ENCODE data around the gene SDCCAG8.
A peak's percentile ranks its signal among the peaks of the same experiment; 100 is the strongest.

SDCCAG8 gene

DNA sequence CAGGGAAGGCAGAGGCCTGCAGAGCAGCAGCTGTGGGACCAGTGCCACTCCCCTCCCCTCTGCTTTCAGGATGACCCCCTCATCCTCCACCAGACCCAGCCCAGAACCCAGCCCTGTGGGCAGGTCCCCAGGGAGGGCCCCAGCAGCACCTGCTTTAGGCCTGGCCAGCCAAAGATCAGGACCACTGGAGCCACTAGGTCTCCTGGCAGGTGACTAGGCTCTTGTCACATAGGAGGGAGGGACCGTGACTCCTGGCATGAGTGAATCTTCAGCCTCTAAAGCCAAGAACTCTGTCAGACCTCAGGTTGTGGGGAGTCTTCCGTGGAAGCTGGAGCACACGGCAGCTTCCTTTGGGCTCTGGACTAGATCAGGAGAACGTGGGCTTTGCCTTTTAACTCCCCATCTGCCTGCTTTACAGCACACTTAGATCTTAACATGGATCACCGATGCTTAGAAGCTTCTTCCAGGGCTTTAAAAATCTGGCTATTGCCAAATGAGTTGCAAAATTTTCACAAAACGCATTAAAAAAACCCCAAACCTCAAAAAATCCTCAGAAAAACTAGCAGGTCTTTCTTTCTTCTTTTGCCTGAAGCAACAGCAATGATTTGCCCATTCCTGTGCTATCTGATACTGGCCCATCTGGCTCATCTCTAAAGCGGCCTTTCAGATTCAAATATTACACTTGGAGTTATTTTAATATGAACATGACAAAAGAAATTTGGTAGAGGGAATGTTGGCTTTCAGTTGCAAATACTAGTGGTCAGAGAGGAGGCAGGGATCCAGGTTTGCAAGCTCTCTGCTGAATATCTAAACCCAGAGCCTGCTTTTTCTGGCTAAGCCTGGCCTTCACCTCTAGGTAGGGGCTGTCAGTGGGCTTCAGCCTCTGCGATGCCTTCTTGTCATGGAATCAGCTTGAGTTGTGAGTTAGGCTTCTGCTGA lies 235.2 kb downstream of the SDCCAG8 start:
- peak; percentile 26 for DNase-seq
- Histone ChIP-seq H3K9me3 (no peaks in the 10 kb centered on the region), H3K4me1 (peaks cover 45% of the 10 kb centered on the region), H3K36me3 (no peaks in the 10 kb centered on the region), H3K27me3 (no peaks in the 10 kb centered on the region), H3K4me3 (ENCODE audit: low read depth, low read length) (no peak overlapping the region)
- TF ChIP-seq, protein P1, sequence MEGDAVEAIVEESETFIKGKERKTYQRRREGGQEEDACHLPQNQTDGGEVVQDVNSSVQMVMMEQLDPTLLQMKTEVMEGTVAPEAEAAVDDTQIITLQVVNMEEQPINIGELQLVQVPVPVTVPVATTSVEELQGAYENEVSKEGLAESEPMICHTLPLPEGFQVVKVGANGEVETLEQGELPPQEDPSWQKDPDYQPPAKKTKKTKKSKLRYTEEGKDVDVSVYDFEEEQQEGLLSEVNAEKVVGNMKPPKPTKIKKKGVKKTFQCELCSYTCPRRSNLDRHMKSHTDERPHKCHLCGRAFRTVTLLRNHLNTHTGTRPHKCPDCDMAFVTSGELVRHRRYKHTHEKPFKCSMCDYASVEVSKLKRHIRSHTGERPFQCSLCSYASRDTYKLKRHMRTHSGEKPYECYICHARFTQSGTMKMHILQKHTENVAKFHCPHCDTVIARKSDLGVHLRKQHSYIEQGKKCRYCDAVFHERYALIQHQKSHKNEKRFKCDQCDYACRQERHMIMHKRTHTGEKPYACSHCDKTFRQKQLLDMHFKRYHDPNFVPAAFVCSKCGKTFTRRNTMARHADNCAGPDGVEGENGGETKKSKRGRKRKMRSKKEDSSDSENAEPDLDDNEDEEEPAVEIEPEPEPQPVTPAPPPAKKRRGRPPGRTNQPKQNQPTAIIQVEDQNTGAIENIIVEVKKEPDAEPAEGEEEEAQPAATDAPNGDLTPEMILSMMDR (IDR thresholded peaks at IDR 0.05; ENCODE audit: low read depth, low read length), result no peak

DNA sequence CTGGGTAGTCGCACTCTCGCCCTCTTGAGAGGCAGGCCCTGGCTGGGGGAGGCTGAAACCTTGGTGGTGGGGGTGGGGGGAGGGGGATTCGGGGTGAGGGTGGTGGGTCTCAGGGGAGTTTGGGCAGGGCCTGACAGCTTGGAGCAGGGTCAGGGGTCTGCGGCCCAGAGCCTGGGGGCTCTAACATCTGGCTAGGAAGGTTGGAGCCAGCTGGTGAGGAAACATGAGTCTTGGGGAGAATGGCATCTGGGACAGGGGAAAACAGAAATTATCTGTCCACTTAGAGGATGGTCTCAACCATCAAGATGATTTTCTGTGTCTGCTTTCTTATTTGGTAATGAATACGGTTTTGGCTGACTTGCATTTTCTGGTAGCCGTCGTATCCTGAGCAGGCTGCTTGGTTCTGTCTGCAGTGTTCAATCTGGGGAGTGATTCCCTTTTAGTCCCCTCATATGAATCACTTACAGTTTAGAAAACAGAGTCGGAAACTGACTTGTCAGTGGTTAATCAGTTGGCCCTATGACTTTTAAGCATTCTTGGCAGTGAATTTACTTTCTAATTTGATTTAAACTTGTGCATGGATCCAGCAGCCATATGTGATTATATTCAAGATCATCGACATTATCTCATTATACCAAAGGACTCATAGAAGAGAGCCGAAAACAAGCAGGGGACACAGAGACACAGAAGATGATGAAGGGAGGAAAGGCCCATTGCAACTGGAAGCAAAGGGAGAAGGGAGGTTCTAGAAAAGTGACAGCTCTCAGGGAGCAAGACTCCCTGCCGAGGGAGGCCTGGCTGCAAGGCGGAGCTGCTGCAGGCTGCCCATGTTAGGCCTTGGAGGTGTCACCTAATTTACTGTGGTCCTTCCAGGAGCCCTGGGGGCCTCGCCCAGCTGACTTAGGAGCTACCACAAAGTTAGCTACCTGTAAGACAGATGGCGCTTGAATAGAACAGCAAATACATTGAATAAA lies 237.6 kb downstream of the SDCCAG8 start:
- TF ChIP-seq, protein P1 (IDR thresholded peaks at IDR 0.05; ENCODE audit: low read depth, low read length), result no peak
- no peak overlapping the region for H3K4me3 ChIP-seq (ENCODE audit: low read depth, low read length)
- no peaks in the 10 kb centered on the region for H3K9me3 ChIP-seq
- H3K4me1 ChIP-seq, result peaks cover 51% of the 10 kb centered on the region
- no peaks in the 10 kb centered on the region for H3K27me3 ChIP-seq
- no peaks in the 10 kb centered on the region for H3K36me3 ChIP-seq
- peak; percentile 65 for DNase-seq

- H3K27me3 ChIP-seq, result no peaks in the 10 kb centered on the region
- no peak overlapping the region for H3K4me3 ChIP-seq (ENCODE audit: low read depth, low read length)
- TF ChIP-seq, protein P1 (IDR thresholded peaks at IDR 0.05; ENCODE audit: low read depth, low read length), result no peak
- no peaks in the 10 kb centered on the region for H3K9me3 ChIP-seq
- H3K36me3 ChIP-seq, result no peaks in the 10 kb centered on the region; the same call in 1 of the 2 replicates
- no peak for DNase-seq
- H3K4me1 ChIP-seq, result peaks cover 45% of the 10 kb centered on the region
Measured at GRCh38 chr1:243494741-243495431, 239.0 kb downstream of the SDCCAG8 start.

- TF ChIP-seq, protein P1 (IDR thresholded peaks at IDR 0.05; ENCODE audit: low read depth, low read length), result no peak
- Histone ChIP-seq H3K9me3 (no peaks in the 10 kb centered on the region), H3K36me3 (no peaks in the 10 kb centered on the region; the same call in 1 of the 2 replicates), H3K4me3 (ENCODE audit: low read depth, low read length) (no peak overlapping the region), H3K4me1 (peaks cover 39% of the 10 kb centered on the region), H3K27me3 (no peaks in the 10 kb centered on the region)
- no peak for DNase-seq
Measured at GRCh38 chr1:243495442-243496186, 239.8 kb downstream of the SDCCAG8 start.

- peak; percentile 88 for DNase-seq
- Histone ChIP-seq H3K4me1 (peaks cover 34% of the 10 kb centered on the region), H3K4me3 (ENCODE audit: low read depth, low read length) (no peak overlapping the region), H3K36me3 (peaks cover 3% of the 10 kb centered on the region; the same call in 1 of the 2 replicates), H3K27me3 (no peaks in the 10 kb centered on the region), H3K9me3 (no peaks in the 10 kb centered on the region)
- TF ChIP-seq, protein P1 (IDR thresholded peaks at IDR 0.05; ENCODE audit: low read depth, low read length), result peak; percentile 16; the same call in 1 of the 2 replicates
Measured at GRCh38 chr1:243496187-243496646, 240.4 kb downstream of the SDCCAG8 start.

Measured in BE2C (cell line).